NCI-H1092 treated with DMSO at 0.1 percent for 48 hours (cell line): Measurements from ENCODE around the gene SOX8.
A peak's percentile ranks its signal among the peaks of the same experiment; 100 is the strongest.
"Not testable (repeated sequence)": the region's sequence is repeated elsewhere in the genome, so short reads cannot be mapped to it uniquely, and the experiment has no call there.

Experiments used
- DNase-seq: peaks from one replicate; lab custom pipeline; 2025; lab: John Stamatoyannopoulos, UW

Gene SOX8

DNA sequence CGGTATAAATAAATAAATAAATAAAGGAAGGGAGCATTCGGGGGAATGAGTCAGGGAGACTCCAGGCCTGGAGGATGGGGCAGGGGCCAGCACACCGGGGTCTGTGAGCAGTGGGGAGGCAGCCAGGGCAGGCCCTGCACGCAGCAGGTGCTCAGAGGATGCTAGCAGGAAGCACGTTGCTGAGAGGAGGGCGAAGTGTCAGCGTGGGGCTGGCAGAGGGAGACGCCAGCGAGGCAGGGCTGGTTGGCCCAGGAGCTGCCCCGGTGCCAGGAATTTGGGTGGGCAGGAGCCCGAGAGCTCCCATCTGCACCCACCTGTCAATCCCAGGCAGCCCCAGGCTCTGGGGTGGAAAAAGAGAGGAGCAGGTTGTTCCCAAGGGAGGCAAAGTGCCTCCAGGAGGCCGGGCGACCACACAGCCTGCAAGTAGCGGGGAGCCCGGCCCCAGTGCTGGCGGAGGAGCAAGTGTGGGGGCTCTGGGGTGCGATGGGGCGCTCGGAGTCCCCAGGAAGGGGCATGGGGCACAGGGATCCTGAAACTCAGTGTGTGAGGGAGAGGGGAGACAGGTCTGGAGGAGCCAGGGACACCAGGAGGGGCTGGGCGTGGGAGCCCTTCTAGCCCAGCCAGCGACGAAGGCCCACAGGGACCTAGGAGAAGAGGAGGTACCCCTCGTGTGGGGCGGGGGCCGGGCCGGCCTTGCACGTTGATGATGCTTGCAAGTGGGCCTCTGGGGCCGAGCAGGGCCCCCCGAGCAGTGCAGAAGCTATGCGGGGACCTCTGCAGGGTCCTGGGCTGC lies 28.0 kb downstream of the SOX8 start:
- no peak for DNase-seq

DNA sequence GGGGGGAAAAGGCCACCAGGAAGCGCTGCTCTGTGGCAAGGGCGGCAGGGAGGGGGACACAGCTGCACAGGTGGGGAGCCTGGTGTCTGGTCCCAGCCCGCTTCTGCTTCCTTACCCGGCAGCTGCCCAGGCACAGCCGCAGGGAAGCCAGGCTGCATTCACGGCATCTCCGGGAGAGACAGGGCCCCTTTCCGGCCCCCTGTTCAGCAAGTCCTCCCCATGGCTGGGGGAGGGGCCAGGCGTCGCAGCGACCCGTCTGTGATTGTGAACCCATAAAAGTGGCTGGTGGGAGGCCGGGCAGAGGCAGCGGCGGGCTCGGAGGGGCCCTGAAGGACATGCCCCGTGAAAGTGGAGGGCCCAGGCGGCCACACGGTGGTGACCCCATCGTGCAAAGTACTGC lies 28.7 kb downstream of the SOX8 start:
- no peak for DNase-seq

DNA sequence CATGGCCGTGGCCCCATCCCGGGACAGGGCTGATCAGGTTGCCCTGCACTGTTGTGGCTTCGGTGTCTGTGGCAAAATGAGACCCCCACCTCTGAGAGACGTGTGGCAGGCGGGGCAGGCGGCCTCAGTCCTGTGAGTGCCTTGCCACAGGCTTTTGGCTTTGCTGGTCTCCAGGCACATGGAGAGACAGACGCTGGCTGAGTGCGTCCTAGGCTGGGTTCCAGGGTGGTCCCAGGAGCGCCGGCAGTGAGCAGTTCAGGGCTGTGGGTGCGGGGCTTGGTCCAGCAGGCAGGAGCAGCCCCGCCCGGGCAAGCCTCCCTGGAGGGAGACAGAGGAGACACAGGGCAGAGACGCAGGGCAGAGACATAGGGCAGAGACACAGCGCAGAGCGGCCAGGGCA lies 29.2 kb downstream of the SOX8 start:
- DNase-seq = no peak

DNA sequence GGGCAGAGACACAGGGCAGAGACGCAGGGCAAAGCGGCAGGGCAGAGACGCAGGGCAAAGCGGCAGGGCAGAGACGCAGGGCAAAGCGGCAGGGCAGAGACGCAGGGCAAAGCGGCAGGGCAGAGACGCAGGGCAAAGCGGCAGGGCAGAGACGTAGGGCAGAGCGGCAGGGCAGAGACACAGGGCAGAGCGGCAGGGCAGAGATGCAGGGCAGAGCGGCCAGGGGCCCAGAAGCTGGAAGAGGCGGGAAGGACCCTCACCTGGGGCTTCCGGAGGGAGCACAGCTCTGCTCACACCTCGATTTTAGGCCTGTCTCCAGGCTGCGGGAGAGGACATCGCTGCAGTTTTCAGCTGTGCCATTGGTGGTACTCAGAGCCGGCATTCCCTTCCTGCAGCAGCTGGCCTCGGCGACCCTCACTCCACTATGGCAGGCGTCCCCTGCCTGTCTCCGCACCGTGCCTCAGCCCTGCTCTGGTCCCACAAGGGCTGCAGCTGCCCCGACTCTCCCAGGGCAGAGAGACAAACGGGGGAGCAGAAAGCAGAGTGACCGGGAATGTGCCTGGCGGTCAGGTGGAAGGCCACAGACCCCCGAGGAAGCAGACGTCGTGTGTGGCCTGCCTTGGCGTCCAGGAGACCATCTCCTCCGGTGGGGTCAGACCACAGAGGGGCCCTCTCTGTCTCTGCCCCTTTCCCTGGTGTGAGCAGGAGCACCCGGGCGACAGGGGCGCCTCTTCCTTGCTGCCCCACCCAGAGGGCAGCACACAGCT lies 29.9 kb downstream of the SOX8 start:
- DNase-seq = no peak

DNA sequence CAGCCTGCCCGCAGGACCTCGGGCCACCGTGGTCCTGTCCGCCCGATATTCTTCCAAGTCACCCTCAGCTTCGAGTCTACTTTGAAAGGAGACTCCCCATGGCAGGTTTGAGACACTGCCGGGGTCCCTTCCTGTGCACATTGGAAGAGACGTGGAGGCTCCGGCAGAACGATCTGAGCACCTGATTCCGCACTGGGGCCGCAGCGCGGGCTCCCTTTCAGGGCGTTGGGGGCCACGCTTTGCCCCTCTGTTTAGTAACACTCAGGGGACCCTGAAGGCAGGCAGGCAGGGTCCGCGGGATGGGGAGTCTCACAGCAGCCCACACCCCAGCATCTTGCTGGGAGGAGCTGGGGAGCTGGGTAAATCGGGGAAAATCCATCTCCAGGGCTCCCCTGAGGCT lies 30.6 kb downstream of the SOX8 start:
- DNase-seq = no peak

DNA sequence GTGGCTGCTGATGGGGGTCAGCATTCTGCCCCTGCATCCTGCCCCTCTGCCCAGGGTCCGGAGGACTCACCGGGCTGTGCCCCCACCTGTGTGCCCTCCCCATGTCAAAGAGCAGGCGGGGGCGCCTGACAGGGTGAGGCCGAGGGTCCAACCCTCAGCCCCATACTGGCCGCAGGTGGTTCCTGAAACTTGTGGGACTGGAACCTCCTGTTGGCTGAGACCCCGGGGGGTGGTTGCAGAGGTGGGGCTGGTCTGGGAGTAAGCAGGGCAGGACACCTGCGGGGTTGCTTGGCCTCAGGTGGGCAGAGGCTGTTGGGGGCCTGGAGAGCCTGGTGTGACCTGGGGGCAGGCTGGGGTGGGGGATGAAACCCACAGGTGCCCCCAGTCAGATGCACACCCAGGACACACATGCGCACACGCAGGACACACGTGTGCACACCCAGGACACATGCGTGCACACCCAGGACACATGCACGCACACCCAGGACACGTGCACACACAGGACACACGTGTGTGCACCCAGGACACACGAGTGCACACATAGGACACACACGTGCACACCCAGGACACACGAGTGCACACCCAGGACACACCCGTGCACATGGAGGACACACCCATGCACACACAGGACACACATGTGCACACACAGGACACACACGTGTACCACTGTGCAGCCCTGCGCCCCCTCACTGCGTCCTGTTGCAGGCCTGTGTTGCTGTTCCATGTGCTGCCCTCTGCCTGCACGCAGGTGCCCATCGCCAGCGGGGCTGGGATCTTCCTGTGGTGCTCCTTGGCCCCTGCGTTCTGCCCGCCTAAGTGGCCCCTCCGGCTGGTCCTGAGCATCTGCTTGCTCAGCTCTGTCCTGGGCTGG lies 31.4 kb downstream of the SOX8 start:
- no peak for DNase-seq

DNA sequence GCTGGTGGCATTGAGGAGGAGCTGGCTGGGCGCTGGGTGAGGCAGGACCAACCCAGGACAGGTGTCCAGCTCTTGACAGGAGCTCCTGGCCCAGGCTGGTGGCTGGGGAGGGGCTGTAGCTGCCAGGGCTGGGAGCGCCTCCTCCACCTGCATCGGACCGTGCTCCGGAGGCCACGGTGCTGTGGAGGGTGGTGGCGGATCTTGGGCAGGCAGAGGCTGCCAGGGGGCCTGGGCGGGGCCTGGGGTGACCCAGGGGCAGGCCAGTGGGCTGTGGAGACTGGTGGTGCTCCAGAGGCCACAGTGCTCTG lies 32.0 kb downstream of the SOX8 start:
- no peak for DNase-seq

DNA sequence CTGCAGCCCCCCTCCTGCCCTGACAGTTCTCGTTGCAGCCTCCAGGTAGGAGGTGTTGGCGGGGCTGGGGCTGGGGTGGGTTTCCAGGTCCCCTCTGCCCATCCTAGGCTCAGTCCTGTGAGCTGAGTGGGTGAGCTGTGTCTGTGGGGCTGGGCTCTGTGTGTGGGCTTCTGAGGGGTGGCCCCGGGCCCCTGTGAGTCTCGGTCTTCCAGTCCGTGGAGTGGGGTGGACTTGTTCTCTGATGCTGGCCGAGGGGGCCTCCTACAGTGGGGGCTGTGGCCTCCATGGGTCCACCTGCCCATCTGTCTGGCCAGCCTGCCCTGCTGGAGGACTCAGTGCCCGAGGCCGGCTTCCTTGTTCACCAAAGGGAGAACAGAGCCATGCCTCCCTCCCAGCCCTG lies 32.7 kb downstream of the SOX8 start:
- no peak for DNase-seq

DNA sequence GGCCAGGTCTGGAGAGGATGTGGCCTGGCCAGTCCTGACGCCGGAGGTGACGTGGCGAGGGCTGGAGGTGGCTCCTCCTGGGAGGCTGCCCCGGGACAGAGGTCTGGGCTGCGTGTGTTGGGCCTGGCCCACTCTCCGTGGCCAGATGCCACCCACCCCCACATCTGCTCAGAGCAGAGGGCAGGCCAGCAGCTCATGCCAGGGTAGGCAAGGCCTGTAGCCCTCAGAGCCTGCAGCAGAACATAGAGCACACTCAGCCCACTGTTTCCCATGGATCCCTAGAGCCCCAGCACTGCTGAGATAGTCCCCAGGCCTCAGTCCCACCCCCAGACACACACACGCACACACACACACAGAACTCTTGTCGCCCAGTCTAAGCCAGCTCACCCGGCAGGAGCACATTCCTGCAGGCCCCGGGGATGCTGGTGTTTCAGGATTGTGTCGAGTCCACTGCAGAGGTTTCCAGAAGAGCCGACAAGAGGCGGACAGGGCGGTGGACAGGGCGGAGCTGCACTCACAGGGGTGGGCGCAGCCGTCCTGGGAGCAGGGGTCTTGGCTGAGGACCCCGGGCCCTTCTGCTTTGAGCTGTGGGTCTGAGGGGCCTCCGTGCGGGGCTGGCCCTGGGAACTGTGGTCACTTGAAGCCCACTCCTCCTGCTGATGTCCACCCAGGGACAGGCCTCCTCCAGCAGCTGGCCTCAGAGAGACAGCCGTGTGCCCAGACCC lies 33.4 kb downstream of the SOX8 start:
- no peak for DNase-seq

DNA sequence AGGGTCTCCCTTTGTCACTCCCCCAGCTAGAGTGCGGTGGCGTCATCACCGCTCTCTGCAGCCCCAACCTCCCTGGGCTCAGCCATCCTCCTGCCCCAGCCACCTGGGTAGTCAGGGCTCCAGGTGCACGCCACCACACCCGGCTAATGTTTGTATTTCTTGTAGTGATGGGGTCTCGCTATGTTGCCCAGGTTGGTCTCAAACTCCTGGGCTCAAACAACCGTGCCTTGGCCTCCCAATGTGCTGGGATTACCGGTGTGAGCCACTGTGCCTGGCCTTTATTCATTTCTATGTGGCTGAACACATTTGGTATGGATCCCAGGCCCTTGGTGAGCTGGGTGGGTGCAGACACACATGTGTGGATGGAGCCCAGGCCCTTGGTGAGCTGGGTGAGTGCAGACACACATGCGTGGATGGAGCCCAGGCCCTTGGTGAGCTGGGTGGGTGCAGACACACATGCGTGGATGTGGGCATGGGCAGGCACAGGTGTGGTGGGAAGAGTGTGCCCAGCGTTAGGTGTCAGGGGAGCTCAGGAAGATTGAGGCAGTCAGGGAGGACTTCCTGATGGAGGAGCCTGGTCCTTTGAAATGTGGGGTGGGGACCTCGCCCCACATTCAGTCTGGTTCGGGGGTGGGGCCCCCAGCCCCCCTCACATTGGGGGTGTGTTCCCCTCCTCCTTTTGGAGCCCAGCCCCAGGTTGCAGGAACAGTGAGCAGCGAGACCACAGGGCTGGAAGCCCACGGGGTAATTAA lies 37.1 kb downstream of the SOX8 start:
- no peak for DNase-seq

DNA sequence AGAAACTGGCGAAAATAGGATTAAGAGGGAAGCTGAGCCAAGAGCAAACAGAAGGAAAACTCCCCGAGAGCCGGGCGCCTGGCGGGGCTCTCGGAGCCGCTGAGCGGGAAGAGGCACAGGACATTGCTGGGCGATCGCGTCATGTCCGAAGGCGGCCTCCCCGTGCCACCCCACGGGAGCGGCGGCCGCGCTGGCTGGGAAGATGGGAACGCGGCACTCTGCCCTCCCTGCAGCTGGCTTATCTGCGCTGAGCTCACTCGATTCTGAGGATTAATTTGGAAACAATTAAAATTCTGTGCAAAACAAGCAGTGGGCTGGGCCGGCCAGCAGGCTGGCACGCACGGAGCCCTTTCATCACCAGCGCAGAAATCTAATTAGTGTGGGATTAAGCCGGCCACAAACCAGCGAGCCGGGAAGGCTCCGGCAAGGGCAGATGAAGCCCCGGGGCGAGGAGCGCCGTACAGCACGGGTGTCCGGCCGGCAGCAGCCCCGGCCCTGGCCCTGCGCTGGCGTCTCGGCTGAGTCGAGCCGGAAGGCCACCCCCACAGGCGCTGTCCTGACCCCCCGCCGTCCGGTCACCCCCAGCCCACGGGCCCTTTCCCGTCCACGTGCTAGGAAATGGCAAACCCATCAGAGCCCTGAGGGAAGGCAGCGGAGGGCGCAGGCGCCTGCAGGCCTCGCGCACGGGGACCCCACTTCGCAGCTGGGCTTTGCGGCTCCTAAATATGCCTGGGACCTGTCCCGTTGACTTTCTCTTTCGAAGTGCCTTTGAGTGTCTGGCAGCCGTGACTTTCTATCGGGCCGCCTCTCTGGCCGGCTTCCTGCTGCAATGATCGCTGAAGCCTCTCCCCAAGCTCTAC lies 37.9 kb downstream of the SOX8 start:
- no peak for DNase-seq

DNA sequence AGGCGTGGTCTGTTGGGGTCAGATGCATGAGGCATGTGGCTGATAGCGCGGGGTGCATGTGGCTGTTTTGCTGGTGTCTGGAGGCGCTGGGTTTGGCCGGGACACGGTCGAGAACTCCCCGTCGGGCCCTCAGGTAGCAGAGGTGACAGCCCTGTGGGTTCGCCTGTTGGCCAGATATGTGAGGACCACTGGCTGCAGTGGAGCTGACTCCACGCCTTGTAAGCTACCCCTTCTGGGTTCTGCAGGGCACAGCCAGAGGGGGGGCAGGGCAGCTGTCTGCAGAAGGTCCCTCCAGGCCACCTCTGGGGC lies 38.5 kb downstream of the SOX8 start:
- no peak for DNase-seq

DNA sequence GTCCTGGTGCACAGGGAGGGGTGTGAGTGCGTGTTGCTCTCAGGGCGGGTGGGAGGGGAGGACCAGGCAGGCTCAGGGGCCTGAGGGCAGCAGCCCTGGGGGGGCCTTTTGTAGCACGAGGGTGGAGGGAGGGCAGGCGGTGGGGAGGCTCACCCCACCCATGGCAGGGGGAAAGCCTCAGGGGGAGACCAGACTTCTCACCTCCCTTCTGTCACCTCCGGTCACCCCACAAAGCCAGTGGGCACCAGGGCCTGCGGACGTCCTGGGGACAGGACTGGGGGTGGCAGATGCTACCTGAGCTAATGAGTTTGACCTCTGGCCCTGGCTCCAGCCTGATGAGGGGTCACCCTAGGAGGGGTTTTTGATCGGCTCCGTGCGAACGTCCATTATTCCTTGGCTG lies 39.0 kb downstream of the SOX8 start:
- DNase-seq = no peak

DNA sequence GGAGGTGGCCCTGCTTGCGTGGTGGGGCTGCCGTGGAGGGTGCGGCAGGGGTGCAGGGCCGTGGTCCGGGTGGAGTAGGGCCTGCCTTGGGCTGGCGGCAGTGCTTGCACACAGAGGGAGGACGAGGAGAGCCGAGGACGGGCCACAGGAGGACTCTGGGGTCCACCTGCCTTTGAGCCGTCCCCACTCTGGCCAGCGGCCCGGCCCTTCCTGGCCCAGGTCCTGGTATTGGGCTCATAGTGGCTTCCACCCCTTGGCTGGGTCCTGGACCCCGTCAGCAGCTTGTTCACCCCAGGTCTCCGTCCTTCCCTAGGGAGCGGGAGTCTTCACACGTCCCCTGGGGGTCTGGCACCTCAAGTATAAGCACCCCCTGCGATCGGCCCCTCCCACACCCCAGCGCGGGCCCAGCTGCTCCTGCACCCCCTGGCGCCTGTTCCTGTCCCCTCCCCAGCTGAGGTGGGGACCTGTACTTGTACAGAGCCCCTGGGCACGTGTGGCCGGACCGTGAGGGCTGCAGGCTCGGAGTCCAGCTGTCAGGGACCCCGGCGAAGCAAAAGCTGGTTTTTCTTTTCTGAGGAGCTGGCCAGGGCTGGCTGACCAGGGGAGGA lies 40.1 kb downstream of the SOX8 start:
- no peak for DNase-seq

DNA sequence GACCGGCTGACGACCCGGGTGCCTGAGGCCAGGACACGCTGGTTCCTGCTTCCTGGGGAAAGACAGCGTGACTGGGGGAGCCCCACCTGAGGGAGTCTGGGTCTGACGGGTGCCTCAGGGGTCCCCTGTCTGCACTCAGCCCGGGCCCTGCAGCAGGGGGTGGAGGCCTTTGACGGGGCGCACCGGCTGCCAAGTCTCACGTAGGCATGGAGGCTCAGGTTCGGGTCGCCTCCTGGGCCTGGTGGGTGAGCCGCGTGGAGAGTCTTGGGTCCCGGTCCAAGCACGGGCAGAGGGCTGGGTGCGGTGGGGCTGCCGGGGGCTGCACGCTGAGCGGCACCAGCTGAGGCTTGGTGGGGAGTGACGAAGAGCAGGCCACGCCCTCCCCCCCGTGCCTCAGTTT lies 40.9 kb downstream of the SOX8 start:
- no peak for DNase-seq

DNA sequence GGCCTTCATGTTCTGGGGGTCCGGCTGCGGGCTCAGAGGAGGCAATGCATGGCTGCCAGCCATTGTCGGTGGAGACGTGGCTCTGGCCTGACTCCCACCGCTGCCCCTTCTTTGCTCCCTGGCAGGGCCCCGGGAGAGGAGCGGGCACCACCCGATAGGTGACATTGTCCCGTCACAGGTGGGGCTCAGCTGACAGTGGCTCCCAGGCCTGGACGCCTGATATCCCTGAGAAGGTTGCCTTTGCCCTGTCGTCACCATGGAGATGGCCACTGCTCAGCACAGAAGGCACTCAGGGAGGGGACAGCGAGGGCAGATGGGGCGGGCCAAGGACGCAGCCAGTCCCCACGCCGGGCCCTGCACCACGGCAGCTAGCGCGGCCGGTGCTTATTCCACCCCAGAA lies 42.6 kb downstream of the SOX8 start:
- DNase-seq = no peak

DNA sequence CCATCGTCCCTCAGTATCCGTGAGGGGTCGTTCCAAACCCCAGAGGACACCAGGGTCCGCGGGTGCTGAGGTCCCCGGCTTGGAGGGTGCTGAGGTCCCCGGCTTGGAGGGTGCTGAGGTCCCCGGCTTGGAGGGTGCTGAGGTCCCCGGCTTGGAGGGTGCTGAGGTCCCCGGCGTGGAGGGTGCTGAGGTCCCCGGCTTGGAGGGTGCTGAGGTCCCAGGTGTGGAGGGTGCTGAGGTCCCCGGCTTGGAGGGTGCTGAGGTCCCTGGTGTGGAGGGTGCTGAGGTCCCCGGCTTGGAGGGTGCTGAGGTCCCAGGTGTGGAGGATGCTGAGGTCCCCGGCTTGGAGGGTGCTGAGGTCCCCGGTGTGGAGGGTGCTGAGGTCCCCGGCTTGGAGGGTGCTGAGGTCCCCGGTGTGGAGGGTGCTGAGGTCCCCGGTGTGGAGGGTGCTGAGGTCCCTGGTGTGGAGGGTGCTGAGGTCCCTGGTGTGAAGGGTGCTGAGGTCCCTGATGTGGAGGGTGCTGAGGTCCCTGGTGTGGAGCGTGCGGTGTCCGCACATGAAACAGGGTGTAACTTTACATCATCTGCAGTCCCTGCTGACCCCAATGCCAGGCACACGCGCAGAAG lies 43.7 kb downstream of the SOX8 start:
- DNase-seq = not testable (repeated sequence)

DNA sequence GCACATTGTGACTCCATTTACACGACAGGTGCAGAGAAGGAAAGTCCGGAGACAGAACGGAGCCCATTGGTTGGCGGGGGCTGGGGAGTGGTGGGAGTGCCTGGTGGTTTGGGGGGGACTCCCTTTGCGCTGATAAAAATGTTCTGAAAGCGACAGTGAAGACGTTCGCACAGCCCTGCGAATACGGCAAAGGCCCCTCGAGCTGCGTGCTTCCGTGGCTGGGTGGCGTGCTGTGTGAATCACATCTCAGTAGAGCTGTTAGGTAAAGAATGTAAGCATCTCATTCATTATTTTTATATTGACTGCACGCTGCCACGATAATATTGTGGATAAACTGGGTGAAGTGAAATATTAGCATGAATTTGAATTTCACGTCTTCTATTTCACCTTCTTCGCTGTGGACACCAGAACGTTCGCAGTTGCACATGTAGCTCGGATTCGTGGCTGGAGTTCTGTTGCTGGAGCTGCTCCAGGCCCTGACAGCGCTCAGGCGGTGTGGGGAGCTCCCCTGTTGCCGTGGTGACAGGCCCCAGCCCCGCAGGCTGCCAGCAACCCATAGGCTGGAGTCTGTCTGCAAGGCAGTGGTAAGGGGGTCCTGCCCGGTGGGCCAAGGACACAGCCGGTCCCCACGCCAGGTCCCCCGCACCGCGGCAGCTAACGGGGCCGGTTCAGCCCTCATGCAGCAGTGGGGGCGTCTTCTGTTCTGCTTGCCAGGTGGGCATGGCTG lies 44.6 kb downstream of the SOX8 start:
- DNase-seq = peak; percentile 16
